ENCODE data around the gene SKAP2.

GRCh38 chr7:26664274-26664673 is 200.1 kb downstream of the SKAP2 start:
- TF ChIP-seq, protein P1, sequence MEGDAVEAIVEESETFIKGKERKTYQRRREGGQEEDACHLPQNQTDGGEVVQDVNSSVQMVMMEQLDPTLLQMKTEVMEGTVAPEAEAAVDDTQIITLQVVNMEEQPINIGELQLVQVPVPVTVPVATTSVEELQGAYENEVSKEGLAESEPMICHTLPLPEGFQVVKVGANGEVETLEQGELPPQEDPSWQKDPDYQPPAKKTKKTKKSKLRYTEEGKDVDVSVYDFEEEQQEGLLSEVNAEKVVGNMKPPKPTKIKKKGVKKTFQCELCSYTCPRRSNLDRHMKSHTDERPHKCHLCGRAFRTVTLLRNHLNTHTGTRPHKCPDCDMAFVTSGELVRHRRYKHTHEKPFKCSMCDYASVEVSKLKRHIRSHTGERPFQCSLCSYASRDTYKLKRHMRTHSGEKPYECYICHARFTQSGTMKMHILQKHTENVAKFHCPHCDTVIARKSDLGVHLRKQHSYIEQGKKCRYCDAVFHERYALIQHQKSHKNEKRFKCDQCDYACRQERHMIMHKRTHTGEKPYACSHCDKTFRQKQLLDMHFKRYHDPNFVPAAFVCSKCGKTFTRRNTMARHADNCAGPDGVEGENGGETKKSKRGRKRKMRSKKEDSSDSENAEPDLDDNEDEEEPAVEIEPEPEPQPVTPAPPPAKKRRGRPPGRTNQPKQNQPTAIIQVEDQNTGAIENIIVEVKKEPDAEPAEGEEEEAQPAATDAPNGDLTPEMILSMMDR (IDR thresholded peaks at IDR 0.05): no peak
- TF ChIP-seq POLR2AphosphoS5 (IDR thresholded peaks at IDR 0.05; ENCODE audit: low read depth, low read length): no peak

Data from Panc1 (cell line).